HUDEP-2 (cell line): ENCODE data around the gene RAPSN.

Experiments used
- DNase-seq, 76 experiments: peaks; one replicate each; lab custom pipeline; 2025; ENCODE audit not compliant: unreplicated experiment in 76 of 76; lab: John Stamatoyannopoulos, UW

The RAPSN gene

GRCh38 chr11:47391711-47392432, 57.1 kb downstream of the RAPSN start:
- no peak for DNase-seq

GRCh38 chr11:47391077-47391583, 57.8 kb downstream of the RAPSN start:
- DNase-seq: no peak

- DNase-seq: no peak
Measured at GRCh38 chr11:47390422-47390760, 58.5 kb downstream of the RAPSN start.

- DNase-seq: no peak
Measured at GRCh38 chr11:47389577-47390421, 59.1 kb downstream of the RAPSN start.

- no peak for DNase-seq
Measured at GRCh38 chr11:47388697-47389576, 60.0 kb downstream of the RAPSN start.

GRCh38 chr11:47387944-47388696, 60.8 kb downstream of the RAPSN start:
- no peak for DNase-seq
